Measurements from ENCODE around the gene VSIG1. TPM values are rescaled to one million over a fixed set of nuclear protein-coding genes. Genes with fewer than 3 reads are reported as not detected.

The VSIG1 gene
- total and polyA plus RNA-seq, 2 of the 13 experiments (the other 11 are each of a cell fraction or from before 2014, with no cell fraction given) = 0.01 TPM; not detected in 1

- no peak overlapping the region for H3K4me3 ChIP-seq (replicated peaks in 1 of 3; ENCODE audit: insufficient read depth in 1 of 3, low read depth in 2 of 3, low read length in 3 of 3)
- ATAC-seq = no peak
- H3K79me2 ChIP-seq (ENCODE audit: insufficient read depth, low read length) = no peaks in the 10 kb centered on the region
- no peaks in the 10 kb centered on the region for H3K27me3 ChIP-seq (ENCODE audit: control insufficient read depth in 1 of 2, insufficient read depth in 2 of 2, low read length in 2 of 2)
- no peaks in the 10 kb centered on the region for H3K9me3 ChIP-seq (ENCODE audit: low read length)
- H2AFZ ChIP-seq (ENCODE audit: low read length) = no peak overlapping the region
- no peak overlapping the region for H3K4me2 ChIP-seq (ENCODE audit: low read depth, low read length)
- H4K20me1 ChIP-seq (ENCODE audit: insufficient read depth, low read length) = no peaks in the 10 kb centered on the region
- FAIRE-seq = no peak
- no peak overlapping the region for H3K9ac ChIP-seq (ENCODE audit: insufficient read depth, low read depth, low read length)
- no peaks in the 10 kb centered on the region for H3K4me1 ChIP-seq (ENCODE audit: insufficient read depth, low read length)
- no peak for DNase-seq (ENCODE audit: low spot score)
- TF ChIP-seq ZSCAN25 (CRISPR knock-in tag; IDR thresholded peaks at IDR 0.05) (no peak), ZSCAN5A (CRISPR knock-in tag; IDR thresholded peaks at IDR 0.05; ENCODE audit: borderline replicate concordance) (no peak), ZNF318 (CRISPR knock-in tag; IDR thresholded peaks at IDR 0.05) (no peak), CHCHD3 (CRISPR knock-in tag; IDR thresholded peaks at IDR 0.05) (no peak), ZNF530 (CRISPR knock-in tag; IDR thresholded peaks at IDR 0.05; ENCODE audit: low read depth) (no peak), PCBP2 (optimal IDR thresholded peaks at IDR 0.05; ENCODE audit: low read depth, low read length, poor library complexity, severe bottlenecking) (no peak)
- POLR2A ChIA-PET = no interaction called here
- H3K36me3 ChIP-seq (replicated peaks in 1 of 2; ENCODE audit: control insufficient read depth in 1 of 2, insufficient read depth in 2 of 2, low read length in 2 of 2) = no peaks in the 10 kb centered on the region
- no TSS peak for BruUV-seq (replicated peaks)
- CTCF ChIA-PET (ENCODE audit: low intra/inter-chr PET ratio, low total read pairs) = no interaction called here
- intact Hi-C loops (cut with micrococcal nuclease; ENCODE audit: unreplicated experiment) (no loop called here), in situ Hi-C loops (cut with HindIII; ENCODE audit: extremely low pct_ligation_motif_present, low pct_unique_long_range_greater_than_20kb) (no loop called here)
- no peak overlapping the region for H3K27ac ChIP-seq (ENCODE audit: extremely low read length, insufficient read depth, low read length)
Measured at GRCh38 chrX:108114541-108114940, 69.7 kb downstream of the VSIG1 start.

Data from HepG2 (cell line).